HG03378 (cell line): Measurements from ENCODE around the gene ACTR5.

Experiments used
- ATAC-seq: cut with Tn5 transposase; IDR thresholded peaks from one replicate; pipeline ENCODE4 v1.9.1; 2021; ENCODE audit warnings: mild to moderate bottlenecking, moderate library complexity; ENCODE audit not compliant: unreplicated experiment

Gene ACTR5

DNA sequence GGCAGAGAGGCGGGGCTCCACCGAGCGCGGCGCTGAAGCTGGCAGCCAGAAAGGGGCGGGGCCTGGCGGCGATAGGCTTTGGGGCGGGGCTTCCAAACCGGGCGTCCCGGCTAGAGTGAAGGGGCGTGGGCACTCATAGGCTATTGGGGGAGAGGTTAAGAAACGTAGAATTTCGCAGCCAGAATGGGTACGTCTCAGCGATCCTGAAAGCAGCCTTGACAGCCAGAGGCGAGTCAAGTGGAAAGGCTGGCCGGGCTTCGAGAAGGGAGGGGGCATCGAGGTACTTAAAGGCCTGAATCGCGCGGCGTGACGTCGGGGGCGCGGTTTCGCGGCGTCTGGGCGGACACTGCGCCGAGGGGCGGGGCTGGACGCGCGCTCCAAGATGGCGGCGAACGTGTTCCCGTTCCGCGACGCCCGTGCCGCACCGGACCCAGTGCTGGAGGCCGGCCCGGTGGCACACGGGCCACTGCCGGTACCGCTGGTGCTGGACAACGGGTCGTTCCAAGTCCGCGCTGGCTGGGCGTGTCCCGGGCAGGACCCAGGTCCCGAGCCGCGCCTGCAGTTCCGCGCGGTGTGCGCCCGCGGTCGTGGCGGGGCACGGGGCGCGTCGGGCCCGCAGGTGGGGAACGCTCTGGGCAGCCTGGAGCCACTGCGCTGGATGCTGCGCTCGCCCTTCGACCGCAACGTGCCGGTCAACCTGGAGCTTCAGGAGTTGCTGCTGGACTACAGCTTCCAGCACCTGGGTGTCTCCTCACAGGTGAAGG is at the start of gene ACTR5:
Gene ACTR5 (plus strand): TSS at position 364 of the 764 bp plus-strand sequence. CDS start 19 bp downstream, at position 383.
- peak; percentile 73 for ATAC-seq

DNA sequence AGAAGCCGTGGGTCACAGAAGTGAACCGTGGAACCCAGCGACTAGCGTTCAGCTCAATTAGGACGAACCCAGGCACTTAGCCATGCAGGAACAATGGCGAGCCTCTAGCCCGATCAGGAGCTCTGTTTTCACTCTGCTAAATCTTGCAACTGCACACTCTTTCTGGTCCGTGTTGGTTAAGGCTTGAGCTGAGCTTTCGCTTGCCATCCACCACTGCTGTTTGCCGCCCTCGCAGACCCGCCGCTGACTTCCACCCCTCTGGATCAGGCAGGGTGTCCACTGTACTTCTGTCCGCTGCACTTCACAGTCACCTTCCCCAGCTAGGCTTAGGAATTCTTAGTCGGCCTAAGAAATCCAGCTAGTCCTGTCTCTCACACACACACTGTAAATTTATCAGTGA is 49.7 kb upstream of the ACTR5 start:
- ATAC-seq, result no peak

GRCh38 chr20:38700141-38700540 is 48.1 kb upstream of the ACTR5 start:
- no peak for ATAC-seq

GRCh38 chr20:38700926-38701325 is 47.3 kb upstream of the ACTR5 start:
- ATAC-seq, result no peak

- no peak for ATAC-seq
Measured at GRCh38 chr20:38703526-38703925, 44.7 kb upstream of the ACTR5 start.

DNA sequence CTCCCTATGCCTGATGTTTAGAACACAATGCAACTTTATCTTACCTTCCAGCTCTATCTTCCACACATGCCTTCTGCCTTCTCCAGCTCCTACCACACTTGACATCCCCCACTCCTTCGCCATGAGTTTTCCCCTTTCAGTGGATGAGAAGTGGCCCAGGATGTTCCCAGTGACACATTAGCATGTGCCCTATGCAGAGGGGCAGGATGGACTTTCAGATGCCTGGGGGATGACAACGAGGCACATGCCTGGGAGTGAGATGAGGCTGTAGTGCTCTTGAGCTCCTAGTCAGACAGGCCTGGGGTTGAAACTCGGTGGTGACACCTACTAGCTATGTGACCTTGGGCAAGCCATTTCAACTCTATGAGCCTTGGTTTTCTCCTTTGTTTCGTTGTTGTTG is 44.1 kb upstream of the ACTR5 start:
- no peak for ATAC-seq

- no peak for ATAC-seq
Measured at GRCh38 chr20:38706509-38706908, 41.8 kb upstream of the ACTR5 start.

- no peak for ATAC-seq
Measured at GRCh38 chr20:38714308-38714707, 34.0 kb upstream of the ACTR5 start.

- no peak for ATAC-seq
Measured at GRCh38 chr20:38715646-38716045, 32.6 kb upstream of the ACTR5 start.

DNA sequence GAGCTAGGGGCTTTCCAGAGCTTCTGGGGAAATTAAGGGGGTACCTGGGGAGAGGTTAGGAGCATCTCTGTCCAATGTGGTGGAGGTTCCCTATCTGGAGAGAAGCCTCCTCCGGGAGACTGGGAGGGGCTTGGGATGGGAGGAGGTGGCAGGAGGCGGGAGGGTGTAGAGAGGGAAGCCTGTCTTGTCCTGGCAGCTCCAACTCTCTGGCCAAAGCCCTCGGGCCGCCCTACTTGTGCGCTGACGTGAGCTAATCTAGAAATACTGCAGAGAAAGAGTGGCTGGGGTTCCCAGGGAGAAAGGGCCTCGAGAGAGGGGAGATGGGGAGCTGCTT is 25.6 kb upstream of the ACTR5 start:
- no peak for ATAC-seq

DNA sequence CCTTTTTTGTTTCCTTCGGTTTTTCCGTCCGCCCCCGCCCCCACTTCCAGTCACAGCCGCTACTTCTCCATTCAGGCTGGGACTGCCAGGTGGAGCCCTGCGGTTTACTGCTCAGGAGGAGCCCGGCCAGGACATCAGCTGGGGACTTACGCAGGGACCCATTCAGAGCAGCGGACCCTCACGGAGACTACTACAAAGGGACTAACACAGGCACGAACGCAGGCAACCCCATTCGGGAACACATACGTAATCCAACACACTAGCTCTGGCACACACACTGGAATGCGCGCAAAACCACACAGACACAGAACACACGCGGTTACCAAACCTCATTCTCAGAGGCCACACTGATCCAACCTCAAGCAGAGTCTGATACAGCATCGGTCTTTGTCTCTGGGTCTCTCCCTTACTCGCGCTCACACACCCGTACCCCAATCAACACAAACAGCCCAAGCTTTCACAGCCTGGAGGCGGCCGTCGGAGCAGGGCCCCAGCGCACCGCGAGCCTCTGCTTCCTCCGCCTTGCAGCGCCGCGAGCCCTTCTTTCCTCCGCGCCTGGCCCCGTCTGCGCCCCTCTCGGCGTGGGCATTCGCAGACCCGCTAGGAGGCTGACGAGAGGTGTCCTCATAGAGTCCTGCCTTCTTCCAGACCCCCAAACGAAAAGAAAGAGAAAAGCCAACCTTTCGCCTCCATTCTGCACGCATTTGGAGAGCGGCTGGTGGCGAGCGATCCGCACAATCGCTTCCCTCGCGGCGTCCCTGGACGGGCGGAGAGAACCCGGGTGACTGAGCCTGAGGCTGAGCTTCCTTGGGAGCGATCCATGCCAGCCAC is 25.0 kb upstream of the ACTR5 start:
- ATAC-seq, result no peak

DNA sequence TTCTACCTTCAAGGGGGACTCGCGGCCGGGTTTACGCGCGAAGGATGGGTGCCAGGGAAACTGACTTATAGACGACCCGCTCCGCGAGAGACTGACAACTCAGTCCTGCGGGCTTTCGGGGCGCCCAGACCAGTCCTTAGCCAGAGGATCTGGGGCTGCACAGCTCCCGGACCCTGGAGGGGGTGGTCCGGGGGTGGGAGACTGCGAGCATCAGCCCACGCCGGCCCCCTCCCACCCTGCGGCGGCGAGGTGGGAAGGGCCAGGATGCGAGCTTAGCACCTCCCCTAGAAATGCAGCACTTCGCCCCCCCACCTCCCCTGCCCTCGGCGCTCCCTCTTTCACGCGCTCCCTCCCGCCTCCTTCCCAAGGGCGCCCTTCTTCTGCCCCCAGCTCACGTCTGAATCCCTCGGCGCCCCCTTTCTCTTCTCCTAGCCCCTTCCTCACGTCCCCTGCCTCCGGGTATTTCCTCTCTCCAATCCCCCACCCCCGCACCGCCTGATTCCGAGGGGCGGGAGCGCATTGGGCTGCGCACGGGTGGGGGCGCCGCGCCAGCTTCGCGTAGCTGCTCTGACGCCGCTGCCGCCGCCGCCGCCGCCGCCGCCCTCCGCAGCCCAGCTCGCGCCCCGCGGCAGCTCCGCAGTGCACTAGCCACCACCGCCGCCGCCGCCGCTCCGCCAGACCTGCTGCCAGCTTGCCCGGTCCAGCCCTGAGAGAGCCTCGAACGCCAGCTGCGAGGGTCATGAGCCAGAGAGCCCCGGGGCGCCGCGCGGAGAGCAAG is 24.2 kb upstream of the ACTR5 start, which contains the start of gene SLC32A1:
Gene SLC32A1 (plus strand): TSS at position 639 of the 778 bp plus-strand sequence. CDS start 239 bp downstream, outside the sequence.
- no peak for ATAC-seq

DNA sequence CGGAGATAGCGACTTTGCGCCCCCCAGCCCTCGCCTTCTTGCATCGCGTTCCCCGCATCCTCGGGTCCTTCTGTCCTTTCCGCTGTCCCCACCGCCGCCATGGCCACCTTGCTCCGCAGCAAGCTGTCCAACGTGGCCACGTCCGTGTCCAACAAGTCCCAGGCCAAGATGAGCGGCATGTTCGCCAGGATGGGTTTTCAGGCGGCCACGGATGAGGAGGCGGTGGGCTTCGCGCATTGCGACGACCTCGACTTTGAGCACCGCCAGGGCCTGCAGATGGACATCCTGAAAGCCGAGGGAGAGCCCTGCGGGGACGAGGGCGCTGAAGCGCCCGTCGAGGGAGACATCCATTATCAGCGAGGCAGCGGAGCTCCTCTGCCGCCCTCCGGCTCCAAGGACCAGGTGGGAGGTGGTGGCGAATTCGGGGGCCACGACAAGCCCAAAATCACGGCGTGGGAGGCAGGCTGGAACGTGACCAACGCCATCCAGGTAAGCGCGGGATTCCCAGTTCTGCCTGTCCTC is 23.6 kb upstream of the ACTR5 start:
- ATAC-seq, result no peak

- ATAC-seq, result no peak
Measured at GRCh38 chr20:38725148-38725901, 22.9 kb upstream of the ACTR5 start.

DNA sequence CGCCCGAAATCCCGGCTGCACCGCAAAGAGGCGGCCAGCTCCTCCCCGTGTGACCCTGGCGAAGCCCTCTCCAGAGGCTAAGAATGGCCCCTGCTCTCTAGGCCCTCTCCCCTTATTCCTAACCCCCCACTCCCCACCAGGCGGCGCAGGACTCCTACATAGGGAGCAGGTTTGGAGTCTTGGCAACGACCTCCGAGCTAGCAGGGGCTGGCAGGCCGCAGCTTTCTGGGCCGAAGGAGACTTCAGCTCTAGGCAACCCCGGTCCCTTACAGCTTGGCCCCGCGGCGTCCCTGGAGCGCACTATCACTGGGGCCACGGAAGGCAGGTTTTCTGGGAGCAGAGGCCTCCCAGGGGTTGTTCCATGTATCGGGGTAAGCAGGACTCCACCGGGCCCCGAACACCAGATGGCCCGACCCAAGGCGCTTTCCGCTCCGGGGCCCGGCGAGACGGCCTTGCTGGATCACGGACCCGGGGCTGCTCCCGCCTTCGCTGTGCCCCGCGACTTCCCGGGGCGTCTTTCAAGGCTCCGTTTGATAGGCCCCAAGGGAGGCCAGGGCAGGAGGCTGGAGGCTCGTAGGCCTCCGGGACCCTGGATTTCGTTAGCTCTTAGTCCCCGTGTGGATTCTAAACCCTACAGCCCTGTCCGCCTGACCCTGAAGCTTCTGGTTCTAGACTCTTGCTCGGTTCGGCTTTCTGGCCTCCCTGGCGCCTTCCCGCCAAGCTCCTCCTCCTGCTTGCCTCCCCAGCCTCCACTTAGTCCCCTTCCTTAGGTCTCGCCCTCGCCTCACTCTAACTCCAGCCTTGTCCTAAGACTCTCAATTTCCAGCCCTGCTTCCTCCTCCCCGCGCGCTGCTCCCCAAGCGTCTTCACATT is 22.1 kb upstream of the ACTR5 start:
- no peak for ATAC-seq

DNA sequence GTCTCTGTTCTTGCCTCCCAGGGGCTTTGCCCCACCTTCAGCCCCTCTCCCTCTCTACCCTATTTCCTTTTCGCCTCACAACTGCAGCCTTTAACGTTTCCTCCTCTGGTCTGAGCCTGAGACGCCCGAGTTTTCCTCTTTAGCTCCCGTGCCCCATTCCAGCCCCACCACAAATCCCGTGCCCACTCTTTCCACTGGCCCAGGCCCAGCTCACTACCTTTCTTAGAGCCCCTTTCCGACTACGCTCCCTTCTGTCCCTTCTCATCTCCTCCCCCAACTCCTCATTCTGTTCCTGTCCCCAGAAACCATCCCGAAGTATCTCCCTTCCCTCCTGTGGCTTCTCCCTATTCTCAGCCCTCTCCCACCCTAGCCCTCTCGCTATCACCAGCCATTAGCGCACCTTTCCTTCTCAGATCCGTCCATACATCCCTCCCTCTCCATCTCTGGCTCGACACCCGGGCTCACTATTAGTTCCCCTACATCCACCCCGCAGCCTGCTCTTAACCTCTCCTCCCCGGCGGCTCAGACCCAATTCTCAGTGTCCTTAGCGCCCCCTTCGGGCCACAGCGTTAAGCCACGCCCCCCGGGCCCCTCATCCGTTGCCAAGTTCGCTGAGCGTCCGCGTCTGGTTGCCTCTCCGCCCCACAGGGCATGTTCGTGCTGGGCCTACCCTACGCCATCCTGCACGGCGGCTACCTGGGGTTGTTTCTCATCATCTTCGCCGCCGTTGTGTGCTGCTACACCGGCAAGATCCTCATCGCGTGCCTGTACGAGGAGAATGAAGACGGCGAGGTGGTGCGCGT is 21.3 kb upstream of the ACTR5 start:
- ATAC-seq, result no peak

DNA sequence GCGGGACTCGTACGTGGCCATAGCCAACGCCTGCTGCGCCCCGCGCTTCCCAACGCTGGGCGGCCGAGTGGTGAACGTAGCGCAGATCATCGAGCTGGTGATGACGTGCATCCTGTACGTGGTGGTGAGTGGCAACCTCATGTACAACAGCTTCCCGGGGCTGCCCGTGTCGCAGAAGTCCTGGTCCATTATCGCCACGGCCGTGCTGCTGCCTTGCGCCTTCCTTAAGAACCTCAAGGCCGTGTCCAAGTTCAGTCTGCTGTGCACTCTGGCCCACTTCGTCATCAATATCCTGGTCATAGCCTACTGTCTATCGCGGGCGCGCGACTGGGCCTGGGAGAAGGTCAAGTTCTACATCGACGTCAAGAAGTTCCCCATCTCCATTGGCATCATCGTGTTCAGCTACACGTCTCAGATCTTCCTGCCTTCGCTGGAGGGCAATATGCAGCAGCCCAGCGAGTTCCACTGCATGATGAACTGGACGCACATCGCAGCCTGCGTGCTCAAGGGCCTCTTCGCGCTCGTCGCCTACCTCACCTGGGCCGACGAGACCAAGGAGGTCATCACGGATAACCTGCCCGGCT is 20.6 kb upstream of the ACTR5 start:
- no peak for ATAC-seq

- no peak for ATAC-seq
Measured at GRCh38 chr20:38728191-38728781, 20.0 kb upstream of the ACTR5 start.
